H9 (cell line): ENCODE measurements around the gene TMEM161A. TPM values are rescaled to one million over a fixed set of nuclear protein-coding genes. Genes with fewer than 3 reads are reported as not detected.

Experiments
- DNase-seq: peaks from one replicate; pipeline ENCODE4 v3.0.0-alpha.2; 2017
- H2AFZ ChIP-seq: one replicate; pipeline ENCODE4 v1.6.1; 2013; ENCODE audit warnings: mild to moderate bottlenecking, low read length, control low read depth, moderate library complexity
- H2AK5ac ChIP-seq: 2 replicates; pipeline ENCODE4 v1.6.1; 2013; ENCODE audit warnings: low read length, control low read depth, mixed read lengths; ENCODE audit not compliant: insufficient read length
- H2BK120ac ChIP-seq: one replicate; pipeline ENCODE4 v1.6.1; 2013; ENCODE audit warnings: low read depth, mild to moderate bottlenecking, low read length, control low read depth, inconsistent platforms; ENCODE audit not compliant: poor library complexity, severe bottlenecking
- H2BK12ac ChIP-seq: 2 replicates; pipeline ENCODE4 v1.6.1; 2013; ENCODE audit warnings: low read length, control low read depth, mixed read lengths, low read depth; ENCODE audit not compliant: insufficient read length
- H2BK15ac ChIP-seq: 2 replicates; pipeline ENCODE4 v1.6.1; 2013; ENCODE audit warnings: low read depth, low read length, control low read depth
- H2BK20ac ChIP-seq: one replicate; pipeline ENCODE4 v1.6.1; 2013; ENCODE audit warnings: low read depth, mild to moderate bottlenecking, low read length, control low read depth, inconsistent platforms; ENCODE audit not compliant: poor library complexity, severe bottlenecking
- H2BK5ac ChIP-seq: 2 replicates; pipeline ENCODE4 v1.6.1; 2013; ENCODE audit warnings: low read length, control low read depth, mixed read lengths; ENCODE audit not compliant: insufficient read length
- H3K14ac ChIP-seq: 2 replicates; pipeline ENCODE4 v1.6.1; 2013; ENCODE audit warnings: low read length, control low read depth; ENCODE audit not compliant: insufficient read depth
- H3K18ac ChIP-seq: 2 replicates; pipeline ENCODE4 v1.6.1; 2013; ENCODE audit warnings: low read depth, mild to moderate bottlenecking, mixed read lengths, low read length, control low read depth; ENCODE audit not compliant: insufficient read length
- H3K23ac ChIP-seq: 2 replicates; pipeline ENCODE4 v1.6.1; 2013; ENCODE audit warnings: low read length, control low read depth, mixed read lengths, low read depth; ENCODE audit not compliant: insufficient read length
- H3K23me2 ChIP-seq: 2 replicates; pipeline ENCODE4 v1.6.1; 2013; ENCODE audit warnings: low read depth, mild to moderate bottlenecking, mixed read lengths, low read length, control low read depth; ENCODE audit not compliant: insufficient read length, poor library complexity, severe bottlenecking
- H3K27ac ChIP-seq: 2 replicates; pipeline ENCODE4 v1.5.1; 2013; ENCODE audit warnings: low read length, control low read depth, mixed read lengths, low read depth; ENCODE audit not compliant: insufficient read length
- H3K27me3 ChIP-seq: 2 replicates; pipeline ENCODE4 v1.6.1; 2013; ENCODE audit warnings: low read length, control low read depth, inconsistent platforms; ENCODE audit not compliant: insufficient read depth
- H3K4ac ChIP-seq: 2 replicates; pipeline ENCODE4 v1.6.1; 2013; ENCODE audit warnings: low read depth, mild to moderate bottlenecking, control low read depth, inconsistent platforms, low read length, moderate library complexity
- H3K4me1 ChIP-seq: 2 replicates; pipeline ENCODE4 v1.6.1; 2013; ENCODE audit warnings: low read length, control low read depth, inconsistent platforms; ENCODE audit not compliant: insufficient read depth
- H3K4me2 ChIP-seq: 2 replicates; pipeline ENCODE4 v1.6.1; 2013; ENCODE audit warnings: low read length, control low read depth, mixed read lengths; ENCODE audit not compliant: insufficient read length, insufficient read depth
- H3K56ac ChIP-seq: 2 replicates; pipeline ENCODE4 v1.6.1; 2013; ENCODE audit warnings: low read depth, mild to moderate bottlenecking, mixed read lengths, low read length, control low read depth; ENCODE audit not compliant: insufficient read length
- H3K79me1 ChIP-seq: 2 replicates; pipeline ENCODE4 v1.6.1; 2013; ENCODE audit warnings: low read depth, mild to moderate bottlenecking, moderate library complexity, low read length, control low read depth, inconsistent platforms; ENCODE audit not compliant: insufficient read depth, poor library complexity, severe bottlenecking
- H3K79me2 ChIP-seq: 2 replicates; pipeline ENCODE4 v1.6.1; 2013; ENCODE audit warnings: low read length, control low read depth, inconsistent platforms; ENCODE audit not compliant: insufficient read depth
- H3K9ac ChIP-seq: 2 replicates; pipeline ENCODE4 v1.6.1; 2013; ENCODE audit warnings: low read length, control low read depth, mixed read lengths; ENCODE audit not compliant: insufficient read length; ENCODE audit errors: extremely low read depth
- H3K9me3 ChIP-seq: one replicate; pipeline ENCODE4 v1.6.1; 2013; ENCODE audit warnings: low read depth, low read length, inconsistent platforms; ENCODE audit not compliant: control insufficient read depth
- H3T11ph ChIP-seq: one replicate; pipeline ENCODE4 v1.6.1; 2013; ENCODE audit warnings: mild to moderate bottlenecking, low read length, control low read depth, inconsistent platforms
- H4K20me1 ChIP-seq: one replicate; pipeline ENCODE4 v1.6.1; 2013; ENCODE audit not compliant: control insufficient read depth, insufficient read length, insufficient read depth
- H4K5ac ChIP-seq: 2 replicates; pipeline ENCODE4 v1.6.1; 2013; ENCODE audit warnings: low read depth, mild to moderate bottlenecking, mixed read lengths, low read length, control low read depth; ENCODE audit not compliant: insufficient read length
- H4K8ac ChIP-seq: replicated peaks from 2 replicates; pipeline ENCODE4 v1.6.1; 2013; ENCODE audit warnings: low read length, control low read depth, mixed read lengths, low read depth; ENCODE audit not compliant: insufficient read length
- H4K91ac ChIP-seq: 2 replicates; pipeline ENCODE4 v1.6.1; 2013; ENCODE audit warnings: low read depth, mild to moderate bottlenecking, moderate library complexity, mixed read lengths, low read length, control low read depth; ENCODE audit not compliant: insufficient read length
- H3K27ac Mint-ChIP-seq, 3 experiments: 2 replicates in 2 of 3; 3 replicates in 1 of 3; pipeline ENCODE4 v1.8.0; 2020 to 2021; ENCODE audit warnings: mixed read lengths in 3 of 3, mild to moderate bottlenecking in 1 of 3, moderate library complexity in 1 of 3
- H3K27me3 Mint-ChIP-seq: 2 replicates; pipeline ENCODE4 v1.8.0; 2021; ENCODE audit warnings: low read depth, mild to moderate bottlenecking, moderate library complexity, mixed read lengths
- H3K36me3 Mint-ChIP-seq, 3 experiments: 2 replicates in 2 of 3; 3 replicates in 1 of 3; pipeline ENCODE4 v1.8.0; 2020 to 2021; ENCODE audit warnings: low read depth in 3 of 3, mixed read lengths in 3 of 3; ENCODE audit not compliant: insufficient read depth in 1 of 3
- H3K4me1 Mint-ChIP-seq, 2 experiments: 2 replicates each; pipeline ENCODE4 v1.8.0; 2020; ENCODE audit warnings: mixed read lengths in 2 of 2
- H3K4me3 Mint-ChIP-seq, 2 experiments: 2 replicates in 1 of 2; 3 replicates in 1 of 2; pipeline ENCODE4 v1.8.0; 2020 to 2021; ENCODE audit warnings: mild to moderate bottlenecking in 2 of 2, mixed read lengths in 2 of 2, moderate library complexity in 1 of 2
- H3K9me3 Mint-ChIP-seq, 2 experiments: 2 replicates in 1 of 2; 3 replicates in 1 of 2; pipeline ENCODE4 v1.8.0; 2020; ENCODE audit warnings: mild to moderate bottlenecking in 2 of 2, mixed read lengths in 2 of 2, moderate library complexity in 1 of 2
- CTCF ChIP-seq: fragments of 200-600 bp; sonication (generic); conservative IDR thresholded peaks from 3 replicates; pipeline ENCODE4 v1.8.0; 2021; ENCODE audit warnings: antibody characterized with exemption, mild to moderate bottlenecking
- WGBS: extraction: QIAGEN DNeasy Blood & Tissue Kit; methylation state at CpG from one replicate; pipeline ENCODE4 v1.1.7; 2013; ENCODE audit warnings: missing lambda C conversion rate, low lambda C conversion rate, mixed read lengths; ENCODE audit not compliant: insufficient read length; ENCODE audit errors: extremely low coverage; 5-methylcytosine and 5-hydroxymethylcytosine counted together
- total RNA-seq: library from RNA; stranded (reverse); gene quantifications from 2 replicates; pipeline ENCODE4 v1.2.1, GENCODE V29; 2021

The TMEM161A gene
- total RNA-seq, 1 experiment from 2014 or later: 40.9 TPM

- no peaks in the 10 kb centered on the region for H4K20me1 ChIP-seq
- TF ChIP-seq CTCF: no peak
- Mint-ChIP-seq H3K4me1 (no peaks in the 10 kb centered on the region; a peak in 1 of 4 replicates), H3K27me3 (peaks cover 31% of the 10 kb centered on the region), H3K36me3 (no peaks in the 10 kb centered on the region), H3K27ac (no peak overlapping the region), H3K9me3 (no peaks in the 10 kb centered on the region), H3K4me3 (no peak overlapping the region)
- H3K4me1 ChIP-seq: no peaks in the 10 kb centered on the region
- no peak overlapping the region for H2BK12ac ChIP-seq
- H3K27me3 ChIP-seq: no peaks in the 10 kb centered on the region
- H2AK5ac ChIP-seq: no peak overlapping the region
- H3K9ac ChIP-seq: no peak overlapping the region
- no peaks in the 10 kb centered on the region for H3K79me1 ChIP-seq
- no peak overlapping the region for H3K18ac ChIP-seq
- H4K5ac ChIP-seq: no peak overlapping the region
- no peak overlapping the region for H2BK15ac ChIP-seq
- H4K8ac ChIP-seq: no peak overlapping the region
- no peak overlapping the region for H2BK20ac ChIP-seq
- no peaks in the 10 kb centered on the region for H3K23me2 ChIP-seq
- H3T11ph ChIP-seq: no peak overlapping the region
- no peak overlapping the region for H3K4me2 ChIP-seq
- no peak overlapping the region for H3K56ac ChIP-seq
- H3K23ac ChIP-seq: no peak overlapping the region
- H3K79me2 ChIP-seq: no peaks in the 10 kb centered on the region
- no peak overlapping the region for H4K91ac ChIP-seq
- no peak for DNase-seq
- no peak overlapping the region for H3K4ac ChIP-seq
- H3K27ac ChIP-seq: no peak overlapping the region
- H3K9me3 ChIP-seq: no peaks in the 10 kb centered on the region
- no peak overlapping the region for H3K14ac ChIP-seq
- H2BK120ac ChIP-seq: no peak overlapping the region
- H2AFZ ChIP-seq: no peak overlapping the region
- no CpG with 5 or more reads among the region's 17 CpGs for WGBS
- H2BK5ac ChIP-seq: no peak overlapping the region
Observed at GRCh38 chr19:19145281-19145680, 7.0 kb upstream of the TMEM161A start.
